Left lung (tissue), 8 donors: ENCODE data around the gene TRAF3. TPM values are rescaled to one million over a fixed set of nuclear protein-coding genes. Genes with fewer than 3 reads are reported as not detected.

Experiments used
- polyA plus RNA-seq, 6 donors: library from polyadenylated mRNA; unstranded; fragments of 120-200 nt; gene quantifications; one replicate each; pipeline ENCODE4 v1.2.1, GENCODE V29; 2013; ENCODE audit not compliant: insufficient read length in 6 of 6
- total RNA-seq, 2 donors: library from RNA; stranded (reverse); fragmentation: NEBNext Ultra II Directional; extraction: Animal tissue kit (Norgen Biotek cat#: 25700); gene quantifications; one replicate each; pipeline ENCODE4 v1.2.1, GENCODE V29; 2021
- donor health status: DM: no; HTN: yes; CAD: no.
- donor health status: DM: no; HTN: no; CAD: no.

TRAF3 gene
- total and polyA plus RNA-seq, 8 donors, result 10.9 to 25.1 (median 13.1) TPM

Other genes with a start within 250 kb of the TRAF3 start
- 10 to 100 TPM; 33.2 to 38.3 TPM for gene RCOR1, start 184.8 kb upstream of the TRAF3 start, total RNA-seq
- 10 to 100 TPM; 56.2 to 80.3 (median 66.8) TPM for gene RCOR1, start 184.8 kb upstream of the TRAF3 start, polyA plus RNA-seq
- gene AMN, start 145.2 kb downstream of the TRAF3 start, total RNA-seq, result 10 to 100 TPM; 16.9 to 23.2 TPM
- 1 to 10 TPM in 2 of 6 donors, under 1 TPM in 4; 0.30 to 1.4 (median 0.91) TPM for gene AMN, start 145.2 kb downstream of the TRAF3 start, polyA plus RNA-seq